Raji (cell line): ENCODE measurements around the gene ASB4.

Experiments used
- POLR2A ChIP-seq: IDR thresholded peaks from 2 replicates; pipeline ENCODE4 v1.6.1; 2011; ENCODE audit warnings: low read depth, low read length, control low read depth; ENCODE audit not compliant: insufficient read depth

The ASB4 gene

GRCh38 chr7:95534796-95535195 lies 49.1 kb downstream of the ASB4 start:
- no peak for TF ChIP-seq POLR2A

DNA sequence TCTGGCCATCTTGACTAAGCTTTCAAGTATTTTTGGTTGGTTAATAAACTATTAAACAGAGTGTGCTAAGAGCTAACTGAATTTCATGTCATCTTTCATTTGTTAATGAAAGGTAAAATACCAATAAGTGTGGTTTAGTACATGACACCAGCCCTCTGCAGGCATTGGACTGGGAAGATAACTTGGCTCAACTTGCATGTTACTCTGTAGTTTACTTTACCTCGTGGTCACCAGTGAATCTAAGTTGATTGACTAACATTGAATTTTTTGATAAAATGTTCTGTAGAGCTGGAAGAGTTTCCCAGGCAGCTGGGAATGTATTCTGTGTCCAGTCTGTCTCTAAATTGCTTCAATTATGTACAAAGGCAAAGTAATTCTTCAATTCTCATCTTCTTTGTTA lies 49.9 kb downstream of the ASB4 start:
- TF ChIP-seq POLR2A = no peak

- no peak for TF ChIP-seq POLR2A
These were observed 51.0 kb downstream of the ASB4 start for GRCh38 chr7:95536656-95537311.

DNA sequence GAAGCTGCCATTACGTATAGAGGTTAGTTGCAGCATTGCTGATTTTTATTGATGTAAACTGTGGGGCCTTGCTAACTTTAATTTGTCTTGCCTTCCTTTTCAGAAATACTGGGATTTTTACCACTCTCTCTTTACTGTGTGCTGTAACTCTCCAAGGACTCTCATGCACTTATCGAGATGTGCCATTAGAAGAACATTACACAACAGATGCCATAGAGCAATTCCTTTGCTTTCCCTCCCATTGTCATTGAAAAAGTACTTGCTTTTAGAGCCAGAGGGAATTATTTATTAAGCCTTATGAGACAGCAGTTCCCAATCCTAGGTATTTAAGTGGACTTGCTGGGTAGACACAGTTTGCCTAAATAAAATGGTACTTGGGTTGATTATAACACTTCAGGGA lies 51.7 kb downstream of the ASB4 start:
- no peak for TF ChIP-seq POLR2A

DNA sequence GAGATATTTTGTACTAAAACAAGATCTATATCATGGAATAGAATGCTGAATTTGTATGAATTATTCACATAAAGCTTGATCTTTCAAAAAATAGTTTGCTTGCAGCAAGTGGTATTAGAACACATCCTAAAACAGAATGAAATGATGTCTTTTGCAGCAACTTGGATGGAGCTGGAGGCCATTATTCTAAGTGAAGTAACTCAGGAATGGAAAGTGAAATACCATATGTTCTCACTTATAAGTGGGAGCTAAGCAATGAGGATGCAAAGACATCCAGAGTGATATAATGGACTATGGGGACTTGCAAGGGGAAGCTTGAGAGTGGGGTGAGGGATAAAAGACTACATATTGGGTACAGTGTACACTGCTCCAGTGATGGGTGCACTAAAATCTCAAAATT lies 53.7 kb downstream of the ASB4 start:
- no peak for TF ChIP-seq POLR2A

DNA sequence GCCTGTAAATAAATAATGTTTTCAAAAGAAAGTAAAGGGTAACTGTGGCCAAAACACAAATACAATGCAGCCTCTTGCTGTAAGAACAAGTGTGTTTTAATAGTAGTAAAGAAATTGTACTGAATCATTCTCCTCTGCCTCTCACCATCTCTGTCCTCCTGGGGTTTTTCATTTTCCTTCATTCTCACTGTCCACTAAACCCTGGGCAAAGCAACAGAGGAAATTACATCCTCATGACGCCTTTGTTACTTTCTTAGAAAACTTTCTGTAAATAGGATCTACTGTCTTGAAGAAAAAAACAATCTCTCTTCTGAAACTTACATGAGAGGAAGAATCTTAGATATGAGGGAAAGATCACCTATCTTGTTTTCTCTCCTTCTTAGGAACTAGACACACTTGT lies 54.6 kb downstream of the ASB4 start:
- no peak for TF ChIP-seq POLR2A

DNA sequence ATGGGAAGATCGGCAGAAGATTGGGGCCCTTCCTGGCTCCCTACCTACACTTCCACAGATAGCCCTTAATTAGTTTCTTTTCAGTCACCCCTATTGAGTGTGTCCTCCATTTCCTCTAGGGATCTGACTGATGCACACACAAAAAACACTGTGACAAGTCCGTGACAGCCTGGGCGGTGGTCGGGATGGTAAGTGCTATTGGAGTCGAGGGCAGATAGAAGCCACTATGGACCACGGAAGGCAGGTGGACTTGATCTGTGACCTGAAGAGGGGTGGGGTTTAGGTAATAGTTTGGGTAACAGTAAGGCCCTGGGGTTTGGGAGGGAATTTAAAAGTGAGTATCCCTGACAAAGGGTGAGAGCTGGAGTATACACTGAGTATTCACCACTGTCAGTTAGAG lies 57.6 kb downstream of the ASB4 start:
- TF ChIP-seq POLR2A = no peak

- TF ChIP-seq POLR2A = no peak
These were observed 58.4 kb downstream of the ASB4 start for GRCh38 chr7:95544171-95544570.

DNA sequence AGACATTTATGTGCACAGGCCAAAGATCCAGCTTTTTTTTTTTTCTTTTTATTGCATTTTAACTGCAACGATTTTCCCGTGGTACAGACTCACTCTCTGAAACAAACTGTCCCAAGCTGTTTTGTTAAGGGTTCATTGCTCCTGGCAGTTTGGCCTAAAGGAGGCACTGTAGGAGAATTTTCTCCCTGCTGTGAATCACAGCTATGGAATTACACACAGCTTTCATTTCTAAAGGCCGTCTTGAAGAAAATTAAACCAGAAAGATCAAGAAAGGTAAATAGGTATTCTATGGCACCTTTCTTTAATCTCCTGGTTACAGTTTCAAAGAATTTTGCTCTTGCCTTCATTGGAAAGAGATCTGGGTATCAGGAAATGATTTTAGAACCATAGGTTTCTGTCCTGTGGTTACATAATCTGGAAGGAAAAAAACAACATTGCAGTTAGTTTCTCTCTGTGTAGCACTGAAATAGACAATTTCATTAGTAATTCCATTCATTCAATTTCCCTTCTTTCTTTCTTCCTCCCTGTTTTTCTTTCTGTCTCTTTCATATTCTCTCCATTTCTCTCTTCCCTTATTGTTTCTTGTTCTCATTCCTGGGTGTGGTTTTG lies 59.4 kb downstream of the ASB4 start:
- TF ChIP-seq POLR2A = no peak

- no peak for TF ChIP-seq POLR2A
These were observed 59.9 kb downstream of the ASB4 start for GRCh38 chr7:95545673-95546072.

DNA sequence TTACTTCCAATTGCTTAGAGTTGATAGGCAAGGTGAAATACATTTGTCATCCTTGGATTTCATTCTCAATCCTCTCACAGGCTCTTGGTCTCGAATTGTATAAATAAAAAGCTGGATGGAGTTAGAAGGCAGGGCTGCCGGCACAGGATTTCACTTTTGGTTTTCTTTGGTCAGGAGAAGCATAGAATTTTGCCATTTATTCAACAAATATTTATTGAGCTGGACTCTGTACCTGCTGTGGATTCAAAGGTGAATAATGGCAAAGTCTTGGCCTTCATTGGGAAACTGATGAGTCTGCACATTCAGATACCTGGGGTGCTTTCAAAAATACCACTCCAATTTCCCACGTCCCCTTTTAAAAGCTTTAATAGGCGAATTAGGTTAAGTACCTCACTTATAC lies 60.9 kb downstream of the ASB4 start:
- TF ChIP-seq POLR2A = no peak

GRCh38 chr7:95547361-95548348 lies 61.9 kb downstream of the ASB4 start:
- TF ChIP-seq POLR2A = no peak

DNA sequence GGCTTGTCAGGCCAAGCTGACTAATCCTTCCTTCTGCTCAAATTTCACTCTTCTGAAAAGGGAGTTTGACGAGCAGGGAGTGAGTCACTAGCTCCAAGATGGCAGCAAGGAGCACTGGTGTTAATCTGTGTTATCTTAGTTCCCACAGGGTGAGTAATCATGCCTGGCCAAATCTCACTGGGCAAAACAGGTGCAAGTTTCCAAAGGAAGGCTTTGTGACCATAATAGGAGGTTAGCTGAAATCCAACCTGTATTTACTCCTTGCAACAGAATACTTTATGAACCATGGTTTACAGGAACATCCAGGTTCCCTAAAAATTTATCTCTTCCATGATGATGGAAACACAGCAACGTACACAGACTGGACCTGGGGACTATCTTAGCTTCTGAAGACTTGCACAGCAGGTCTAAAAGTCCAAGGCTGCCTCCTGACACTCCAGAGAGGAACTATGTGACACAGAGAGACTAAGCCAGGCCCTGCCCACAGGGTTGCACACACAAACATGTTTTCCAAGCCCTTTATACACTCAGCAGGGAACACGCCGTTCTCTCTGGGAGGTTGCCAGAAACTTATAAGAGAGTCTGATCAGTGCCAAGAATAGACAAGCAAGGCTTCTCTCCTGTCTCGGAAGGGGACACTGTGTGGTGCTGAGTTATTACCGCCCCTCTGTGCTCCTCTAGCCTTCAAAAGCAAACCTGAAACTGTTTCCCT lies 64.2 kb downstream of the ASB4 start:
- no peak for TF ChIP-seq POLR2A

DNA sequence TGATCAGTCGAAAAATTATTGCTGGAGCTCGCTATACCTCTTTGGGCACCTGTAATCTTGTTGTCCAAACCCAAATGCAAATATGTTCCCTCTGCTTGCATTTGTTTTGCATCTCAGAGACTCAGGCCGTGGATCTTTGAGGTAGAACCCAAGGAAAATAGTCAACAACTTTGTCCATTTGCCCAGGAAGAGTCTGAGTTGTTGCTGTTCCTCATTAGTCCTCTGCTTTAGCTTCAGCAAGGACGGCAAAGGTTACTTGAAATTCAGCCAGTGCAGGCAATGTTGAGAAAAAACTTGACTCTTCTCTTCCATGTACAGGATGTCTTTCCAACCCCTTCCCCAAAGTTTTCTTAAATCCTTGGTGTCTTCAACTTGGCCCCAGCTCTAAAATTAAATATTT lies 64.8 kb downstream of the ASB4 start:
- no peak for TF ChIP-seq POLR2A

- TF ChIP-seq POLR2A = no peak
These were observed 68.2 kb downstream of the ASB4 start for GRCh38 chr7:95553939-95554338.
